ENCODE measurements around the gene PTH2. TPM values are rescaled to one million over a fixed set of nuclear protein-coding genes. Genes with fewer than 3 reads are reported as not detected.

Gene PTH2
- polyA plus RNA-seq, 1 donor from 2014 or later: not detected

GRCh38 chr19:49439836-49440235 is 16.6 kb upstream of the PTH2 start:
- Histone ChIP-seq H3F3A (ENCODE audit: insufficient read depth, low read length, poor library complexity, severe bottlenecking) (no peaks in the 10 kb centered on the region), H3K27ac (ENCODE audit: low read length) (no peak overlapping the region), H3K4me2 (ENCODE audit: low read length) (no peak overlapping the region), H3K27me3 (ENCODE audit: insufficient read depth, low read depth, low read length) (peaks cover 74% of the 10 kb centered on the region), H4K20me1 (ENCODE audit: insufficient read depth) (no peaks in the 10 kb centered on the region), H3K4me3 (ENCODE audit: low read length) (no peak overlapping the region), H3K79me2 (replicated peaks; ENCODE audit: insufficient read depth, low read length) (no peaks in the 10 kb centered on the region), H3K9me3 (ENCODE audit: low read length) (no peaks in the 10 kb centered on the region), H3K36me3 (ENCODE audit: insufficient read depth, low read length) (no peaks in the 10 kb centered on the region), H3K9ac (ENCODE audit: low read length) (no peak overlapping the region), H3K9me2 (ENCODE audit: insufficient read depth, low read length) (no peaks in the 10 kb centered on the region), H2AFZ (ENCODE audit: low read depth, low read length) (no peak overlapping the region)
- TF ChIP-seq RAD21 (conservative IDR thresholded peaks at IDR 0.05) (no peak), POLR2AphosphoS5 (IDR thresholded peaks at IDR 0.05) (no peak), EZH2 (IDR thresholded peaks at IDR 0.05; ENCODE audit: borderline replicate concordance, insufficient read depth, low read length, poor library complexity, severe bottlenecking) (no peak), MXI1 (conservative IDR thresholded peaks at IDR 0.05; ENCODE audit: poor library complexity, severe bottlenecking) (no peak), REST (IDR thresholded peaks at IDR 0.05; ENCODE audit: borderline replicate concordance) (no peak), TAF1 (IDR thresholded peaks at IDR 0.05; ENCODE audit: low read depth) (no peak), SMC3 (conservative IDR thresholded peaks at IDR 0.05; ENCODE audit: poor library complexity) (no peak), EP300 (conservative IDR thresholded peaks at IDR 0.05; ENCODE audit: poor library complexity, severe bottlenecking) (no peak), CTCF (IDR thresholded peaks at IDR 0.05; ENCODE audit: poor library complexity, severe bottlenecking) (no peak)

- no peak overlapping the region for H3K9ac ChIP-seq (ENCODE audit: low read length)
- no peaks in the 10 kb centered on the region for H3K9me2 ChIP-seq (ENCODE audit: insufficient read depth, low read length)
- no peak overlapping the region for H3K4me2 ChIP-seq (ENCODE audit: low read length)
- H3K4me3 ChIP-seq (ENCODE audit: low read length): no peak overlapping the region
- no peaks in the 10 kb centered on the region for H3K79me2 ChIP-seq (replicated peaks; ENCODE audit: insufficient read depth, low read length)
- no peak for TF ChIP-seq EP300 (conservative IDR thresholded peaks at IDR 0.05; ENCODE audit: poor library complexity, severe bottlenecking)
- no peak for TF ChIP-seq POLR2AphosphoS5 (IDR thresholded peaks at IDR 0.05)
- no peak for TF ChIP-seq CTCF (IDR thresholded peaks at IDR 0.05; ENCODE audit: poor library complexity, severe bottlenecking)
- TF ChIP-seq EZH2 (IDR thresholded peaks at IDR 0.05; ENCODE audit: borderline replicate concordance, insufficient read depth, low read length, poor library complexity, severe bottlenecking): no peak
- TF ChIP-seq TAF1 (IDR thresholded peaks at IDR 0.05; ENCODE audit: low read depth): no peak
- no peak for TF ChIP-seq SMC3 (conservative IDR thresholded peaks at IDR 0.05; ENCODE audit: poor library complexity)
- TF ChIP-seq REST (IDR thresholded peaks at IDR 0.05; ENCODE audit: borderline replicate concordance): no peak
- TF ChIP-seq MXI1 (conservative IDR thresholded peaks at IDR 0.05; ENCODE audit: poor library complexity, severe bottlenecking): no peak
- no peak for TF ChIP-seq RAD21 (conservative IDR thresholded peaks at IDR 0.05)
- no peaks in the 10 kb centered on the region for H3K9me3 ChIP-seq (ENCODE audit: low read length)
- no peak overlapping the region for H3K27ac ChIP-seq (ENCODE audit: low read length)
- H3K27me3 ChIP-seq (ENCODE audit: insufficient read depth, low read depth, low read length): peaks cover 79% of the 10 kb centered on the region
- H3F3A ChIP-seq (ENCODE audit: insufficient read depth, low read length, poor library complexity, severe bottlenecking): no peaks in the 10 kb centered on the region
- no peaks in the 10 kb centered on the region for H3K36me3 ChIP-seq (ENCODE audit: insufficient read depth, low read length)
- no peaks in the 10 kb centered on the region for H4K20me1 ChIP-seq (ENCODE audit: insufficient read depth)
- no peak overlapping the region for H2AFZ ChIP-seq (ENCODE audit: low read depth, low read length)
These were observed 15.0 kb upstream of the PTH2 start for GRCh38 chr19:49438261-49438660.

Data from neural cell (in vitro differentiated cells).